Astrocyte (in vitro differentiated cells and primary cell): ENCODE measurements around the gene ILRUN.
"Not testable (repeated sequence)": the region's sequence is repeated elsewhere in the genome, so short reads cannot be mapped to it uniquely, and the experiment has no call there.

Experiments
- EZH2 ChIP-seq: IDR thresholded peaks from 2 replicates; pipeline ENCODE4 v1.6.1; 2012; ENCODE audit warnings: mild to moderate bottlenecking, low read length, inconsistent platforms; ENCODE audit not compliant: insufficient read depth
- TF ChIP-seq, protein P1 (sequence below): IDR thresholded peaks from 2 replicates; pipeline ENCODE4 v1.5.1; 2011; ENCODE audit warnings: low read depth, mild to moderate bottlenecking, inconsistent platforms, low read length, moderate library complexity; ENCODE audit not compliant: insufficient read depth

DNA sequence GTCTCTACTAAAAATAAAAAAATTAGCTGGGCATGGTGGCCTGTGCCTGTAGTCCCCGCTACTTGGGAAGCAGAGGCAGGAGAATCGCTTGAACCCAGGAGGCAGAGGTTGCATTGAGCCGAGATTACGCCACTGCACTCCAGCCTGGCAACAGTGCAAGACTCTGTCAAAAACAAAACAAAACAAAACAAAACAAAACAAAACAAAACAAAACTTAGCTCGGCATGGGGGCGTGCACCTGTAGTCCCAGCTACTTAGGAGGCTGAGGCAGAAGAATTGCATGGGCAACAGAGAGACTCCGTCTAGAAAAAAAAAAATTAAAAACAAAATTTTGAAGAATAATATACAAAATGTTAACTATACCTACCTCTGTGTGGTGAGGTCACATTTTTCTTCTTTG, 16.3 kb upstream of the ILRUN start:
- TF ChIP-seq, protein P1, sequence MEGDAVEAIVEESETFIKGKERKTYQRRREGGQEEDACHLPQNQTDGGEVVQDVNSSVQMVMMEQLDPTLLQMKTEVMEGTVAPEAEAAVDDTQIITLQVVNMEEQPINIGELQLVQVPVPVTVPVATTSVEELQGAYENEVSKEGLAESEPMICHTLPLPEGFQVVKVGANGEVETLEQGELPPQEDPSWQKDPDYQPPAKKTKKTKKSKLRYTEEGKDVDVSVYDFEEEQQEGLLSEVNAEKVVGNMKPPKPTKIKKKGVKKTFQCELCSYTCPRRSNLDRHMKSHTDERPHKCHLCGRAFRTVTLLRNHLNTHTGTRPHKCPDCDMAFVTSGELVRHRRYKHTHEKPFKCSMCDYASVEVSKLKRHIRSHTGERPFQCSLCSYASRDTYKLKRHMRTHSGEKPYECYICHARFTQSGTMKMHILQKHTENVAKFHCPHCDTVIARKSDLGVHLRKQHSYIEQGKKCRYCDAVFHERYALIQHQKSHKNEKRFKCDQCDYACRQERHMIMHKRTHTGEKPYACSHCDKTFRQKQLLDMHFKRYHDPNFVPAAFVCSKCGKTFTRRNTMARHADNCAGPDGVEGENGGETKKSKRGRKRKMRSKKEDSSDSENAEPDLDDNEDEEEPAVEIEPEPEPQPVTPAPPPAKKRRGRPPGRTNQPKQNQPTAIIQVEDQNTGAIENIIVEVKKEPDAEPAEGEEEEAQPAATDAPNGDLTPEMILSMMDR = not testable (repeated sequence)
- not testable (repeated sequence) for TF ChIP-seq EZH2
